Adrenal gland (tissue), 12 donors: Measurements from ENCODE around the gene RPRM. TPM values are rescaled to one million over a fixed set of nuclear protein-coding genes. Genes with fewer than 3 reads are reported as not detected.
A peak's percentile ranks its signal among the peaks of the same experiment; 100 is the strongest.

ENCODE experiments used
- DNase-seq, 7 donors: peaks; one replicate each; pipeline ENCODE4 v3.0.0-alpha.2; 2019 to 2020
- H3K27ac ChIP-seq, 5 donors: fragments of 200-600 bp; sonication (generic) in 4 of 5; 1 replicate in 3 of 5; 2 replicates in 2 of 5; pipeline versions ENCODE4 v1.5.1 to v1.8.0; 2016 to 2020; ENCODE audit warnings: mild to moderate bottlenecking in 1 of 5
- H3K27me3 ChIP-seq: fragments of 200-600 bp; 2 replicates; pipeline ENCODE4 v1.8.0; 2021
- H3K36me3 ChIP-seq, 2 donors: fragments of 200-600 bp; replicated peaks in 1 of 2; 1 replicate in 1 of 2; 2 replicates in 1 of 2; pipeline versions ENCODE4 v1.5.1 to v1.8.0; 2018 to 2022
- H3K4me1 ChIP-seq, 2 donors: fragments of 200-600 bp; replicated peaks in 1 of 2; 1 replicate in 1 of 2; 2 replicates in 1 of 2; pipeline versions ENCODE4 v1.5.1 to v1.8.0; 2018 to 2021
- H3K4me3 ChIP-seq, 4 donors: fragments of 200-600 bp; sonication (generic) in 3 of 4; one replicate each; pipeline ENCODE4 v1.5.1; 2016 to 2018
- H3K9me3 ChIP-seq, 3 donors: fragments of 200-600 bp; sonication (generic) in 1 of 3; replicated peaks in 1 of 3; 1 replicate in 2 of 3; 2 replicates in 1 of 3; pipeline versions ENCODE4 v1.5.1 to v1.8.0; 2016 to 2021
- CTCF ChIP-seq, 6 experiments: fragments of 450-650 bp in 4 of 6; fragments of 200-600 bp in 2 of 6; sonication (generic) in 1 of 6; IDR thresholded peaks; 1 replicate in 5 of 6; 2 replicates in 1 of 6; pipeline versions ENCODE4 v1.5.1 to v1.8.0; 2016 to 2021; ENCODE audit warnings: antibody characterized with exemption in 6 of 6, mild to moderate bottlenecking in 2 of 6, moderate library complexity in 1 of 6
- POLR2A ChIP-seq, 2 donors: fragments of 450-650 bp; IDR thresholded peaks; one replicate each; pipeline ENCODE4 v1.6.1; 2017; ENCODE audit warnings: antibody characterized with exemption in 2 of 2, mild to moderate bottlenecking in 2 of 2, moderate library complexity in 1 of 2
- WGBS, 4 donors: extraction: QIAGEN DNeasy Blood & Tissue Kit in 2 of 4; methylation state at CpG; one replicate each; pipeline versions ENCODE4 v1.1.5 to v1.1.7; 2013 to 2017; 5-methylcytosine and 5-hydroxymethylcytosine counted together
- intact Hi-C, 2 donors: fragments of 100-400 bp; cut with DNase I; formaldehyde crosslinking; loops; one replicate each; pipeline versions ENCODE4 v1.14.1 to v1.15.0; 2022 to 2023
- polyA plus RNA-seq, 3 donors: library from polyadenylated mRNA; stranded (reverse); fragments of 200-250 nt in 2 of 3; fragments of 350-450 nt in 1 of 3; fragmentation: Illumina TruSeq in 1 of 3; extraction: RNeasy Lipid Tissue Mini Kit (QIAGEN cat#74804) in 1 of 3; gene quantifications; one replicate each; pipeline ENCODE4 v1.2.3, GENCODE V29; 2013 to 2014
- total RNA-seq, 9 donors: library from RNA; depleted of rRNA in 4 of 9; stranded (reverse); fragments of >200 nt in 4 of 9; fragments of 120-200 nt in 1 of 9; fragmentation: NEBNext Ultra II Directional in 1 of 9; extraction: Animal tissue kit (Norgen Biotek cat#: 25700) in 1 of 9; gene quantifications; one replicate each; pipeline versions ENCODE4 v1.1.0 to v1.2.4, GENCODE V29; 2013 to 2023
- donor health status: healthy with polysubstance abuse.
- donor health status: Bipolar disorder and iron deficiency.
- donor health status: DM: yes; HTN: yes; CAD: no.
- donor health status: DM: no; HTN: no; CAD: no.
- donor health status: DM: no; HTN: no; CAD: no.
- donor health status: DM: yes; HTN: yes; CAD: no.

The RPRM gene
- total and polyA plus RNA-seq, 12 donors = 1.4 to 38.8 (median 11.7) TPM

GRCh38 chr2:153495725-153496124, 17.2 kb upstream of the RPRM start:
- no peaks in the 10 kb centered on the region for H3K4me1 ChIP-seq
- no peak overlapping the region for H3K4me3 ChIP-seq
- DNase-seq = peak in 1 of 7 donors; percentile 13
- H3K9me3 ChIP-seq = peaks cover 0 to 4% (median 0%) of the 10 kb centered on the region in 3 donors
- intact Hi-C loops = no loop called here
- no peaks in the 10 kb centered on the region for H3K27me3 ChIP-seq
- no peak overlapping the region for H3K27ac ChIP-seq
- TF ChIP-seq CTCF (IDR thresholded peaks at IDR 0.05) = no peak
- TF ChIP-seq POLR2A (IDR thresholded peaks at IDR 0.05) = no peak
- no peaks in the 10 kb centered on the region for H3K36me3 ChIP-seq
- WGBS, 4 donors = 0 to 7% (median 4%) methylated on average over 1 of the region's 1 CpG

GRCh38 chr2:153488072-153488471, 9.5 kb upstream of the RPRM start:
- WGBS, 4 donors = 73 to 88% (median 83%) methylated on average over 3 of the region's 3 CpGs
- H3K4me3 ChIP-seq = no peak overlapping the region
- intact Hi-C loops = no loop called here

GRCh38 chr2:153487448-153487847, 8.9 kb upstream of the RPRM start:
- DNase-seq = peak in 1 of 7 donors; percentile 4
- Histone ChIP-seq H3K27ac (no peak overlapping the region), H3K9me3 (no peaks in the 10 kb centered on the region), H3K36me3 (no peaks in the 10 kb centered on the region), H3K4me1 (no peaks in the 10 kb centered on the region), H3K4me3 (no peak overlapping the region), H3K27me3 (no peaks in the 10 kb centered on the region)
- WGBS, 4 donors = 33 to 55% (median 49%) methylated on average over 1 of the region's 1 CpG
- no peak for TF ChIP-seq POLR2A (IDR thresholded peaks at IDR 0.05)
- TF ChIP-seq CTCF (IDR thresholded peaks at IDR 0.05) = no peak
- intact Hi-C loops = no loop called here

More at GRCh38 chr2:153488072-153488471, 9.5 kb upstream of the RPRM start:
- H3K27me3 ChIP-seq = no peaks in the 10 kb centered on the region
- no peaks in the 10 kb centered on the region for H3K36me3 ChIP-seq
- no peak for DNase-seq
- no peak overlapping the region for H3K27ac ChIP-seq
- TF ChIP-seq POLR2A (IDR thresholded peaks at IDR 0.05) = no peak
- H3K9me3 ChIP-seq = no peaks in the 10 kb centered on the region
- H3K4me1 ChIP-seq = no peaks in the 10 kb centered on the region

- intact Hi-C loops = loop anchor here in 1 of 2 donors (10.0 kb wide), 1 partner anchor 315 kb away; no protein-coding TSS in a partner anchor
- DNase-seq = peak in 6 of 7 donors; percentile 43 to 66 (median 55)
- Histone ChIP-seq H3K4me1 (peaks cover 0 to 31% of the 10 kb centered on the region in 2 donors), H3K9me3 (no peaks in the 10 kb centered on the region), H3K4me3 (peak overlapping the region in 1 of 4 donors; percentile 74), H3K27ac (peak overlapping the region in 3 of 5 donors; percentile 69 to 87 (median 82)), H3K36me3 (no peaks in the 10 kb centered on the region), H3K27me3 (no peaks in the 10 kb centered on the region)
- WGBS, 4 donors = 30 to 39% (median 36%) methylated on average over 5 of the region's 5 CpGs
- TF ChIP-seq POLR2A (IDR thresholded peaks at IDR 0.05) = no peak
- TF ChIP-seq CTCF (IDR thresholded peaks at IDR 0.05) = no peak
Measured at GRCh38 chr2:153479573-153479972, 1.0 kb upstream of the RPRM start.
